RWPE2 (cell line): ENCODE results near the gene TNS4.
"Not testable (repeated sequence)": the region's sequence is repeated elsewhere in the genome, so short reads cannot be mapped to it uniquely, and the experiment has no call there.

Experiments
- ATAC-seq: fragments of 200-7000 bp; cut with Tn5 transposase; 3 replicates; pipeline ENCODE4 v1.9.1; 2021; ENCODE audit warnings: low read depth
- DNase-seq: peaks from one replicate; pipeline ENCODE4 v3.0.0-alpha.2; 2020; ENCODE audit warnings: low spot score
- H3K27ac ChIP-seq: fragments of 450-650 bp; 2 replicates; pipeline ENCODE4 v1.5.1; 2017; ENCODE audit warnings: mild to moderate bottlenecking; ENCODE audit not compliant: poor library complexity, severe bottlenecking
- H3K27me3 ChIP-seq: fragments of 250-450 bp; sonication (Bioruptor Pico); 2 replicates; pipeline ENCODE4 v1.5.1; 2021; ENCODE audit warnings: mild to moderate bottlenecking, moderate library complexity; ENCODE audit not compliant: insufficient read depth, poor library complexity, severe bottlenecking
- H3K36me3 ChIP-seq: fragments of 250-450 bp; sonication (Bioruptor Pico); 2 replicates; pipeline ENCODE4 v1.5.1; 2020; ENCODE audit warnings: low read depth, mild to moderate bottlenecking, moderate library complexity
- H3K4me1 ChIP-seq: fragments of 250-450 bp; sonication (Bioruptor Pico); 2 replicates; pipeline ENCODE4 v1.5.1; 2021; ENCODE audit warnings: mild to moderate bottlenecking, moderate library complexity; ENCODE audit not compliant: insufficient read depth, poor library complexity, severe bottlenecking
- H3K4me3 ChIP-seq: fragments of 250-450 bp; sonication (Bioruptor Pico); 2 replicates; pipeline ENCODE4 v1.5.1; 2021; ENCODE audit warnings: mild to moderate bottlenecking, moderate library complexity; ENCODE audit not compliant: severe bottlenecking
- H3K9me3 ChIP-seq: fragments of 250-450 bp; sonication (Bioruptor Pico); 2 replicates; pipeline ENCODE4 v1.5.1; 2021; ENCODE audit warnings: mild to moderate bottlenecking, moderate library complexity; ENCODE audit not compliant: severe bottlenecking
- TF ChIP-seq, protein P1 (sequence below): fragments of 450-650 bp; IDR thresholded peaks from one replicate; pipeline ENCODE4 v1.5.1; 2017; ENCODE audit warnings: mild to moderate bottlenecking, moderate library complexity; ENCODE audit not compliant: poor library complexity, severe bottlenecking

Gene TNS4

GRCh38 chr17:40547079-40547784 lies 45.8 kb upstream of the TNS4 start:
- ATAC-seq (peak; percentile 77), DNase-seq (peak; percentile 88)
- TF ChIP-seq, protein P1, sequence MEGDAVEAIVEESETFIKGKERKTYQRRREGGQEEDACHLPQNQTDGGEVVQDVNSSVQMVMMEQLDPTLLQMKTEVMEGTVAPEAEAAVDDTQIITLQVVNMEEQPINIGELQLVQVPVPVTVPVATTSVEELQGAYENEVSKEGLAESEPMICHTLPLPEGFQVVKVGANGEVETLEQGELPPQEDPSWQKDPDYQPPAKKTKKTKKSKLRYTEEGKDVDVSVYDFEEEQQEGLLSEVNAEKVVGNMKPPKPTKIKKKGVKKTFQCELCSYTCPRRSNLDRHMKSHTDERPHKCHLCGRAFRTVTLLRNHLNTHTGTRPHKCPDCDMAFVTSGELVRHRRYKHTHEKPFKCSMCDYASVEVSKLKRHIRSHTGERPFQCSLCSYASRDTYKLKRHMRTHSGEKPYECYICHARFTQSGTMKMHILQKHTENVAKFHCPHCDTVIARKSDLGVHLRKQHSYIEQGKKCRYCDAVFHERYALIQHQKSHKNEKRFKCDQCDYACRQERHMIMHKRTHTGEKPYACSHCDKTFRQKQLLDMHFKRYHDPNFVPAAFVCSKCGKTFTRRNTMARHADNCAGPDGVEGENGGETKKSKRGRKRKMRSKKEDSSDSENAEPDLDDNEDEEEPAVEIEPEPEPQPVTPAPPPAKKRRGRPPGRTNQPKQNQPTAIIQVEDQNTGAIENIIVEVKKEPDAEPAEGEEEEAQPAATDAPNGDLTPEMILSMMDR = no peak
- Histone ChIP-seq H3K4me3 (no peak overlapping the region), H3K36me3 (no peaks in the 10 kb centered on the region), H3K27ac (peak overlapping the region; percentile 71), H3K4me1 (peaks cover 40% of the 10 kb centered on the region), H3K27me3 (no peaks in the 10 kb centered on the region), H3K9me3 (no peaks in the 10 kb centered on the region)

DNA sequence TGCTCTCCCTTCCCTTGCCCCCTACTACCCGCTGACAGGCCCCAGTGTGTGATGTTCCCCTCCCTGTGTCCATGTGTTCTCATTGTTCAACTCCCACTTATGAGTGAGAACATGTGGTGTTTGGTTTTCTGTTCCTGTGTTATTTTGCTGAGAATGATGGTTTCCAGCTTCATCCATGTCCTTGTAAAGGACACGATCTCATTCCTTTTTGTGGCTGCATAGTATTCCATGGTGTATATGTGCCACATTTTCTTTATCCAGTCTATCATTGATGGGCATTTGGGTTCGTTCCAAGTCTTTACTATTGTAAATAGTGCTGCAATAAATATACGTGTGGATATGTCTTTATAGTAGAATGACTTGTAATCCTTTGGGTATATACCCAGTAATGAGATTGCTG lies 45.1 kb upstream of the TNS4 start:
- not testable (repeated sequence) for H3K4me3 ChIP-seq

GRCh38 chr17:40545660-40546059 lies 44.2 kb upstream of the TNS4 start:
- H3K27ac ChIP-seq = peak overlapping the region; percentile 2

More for the DNA sequence above, 45.1 kb upstream of the TNS4 start:
- H3K27me3 ChIP-seq, H3K36me3 ChIP-seq, H3K9me3 ChIP-seq, ATAC-seq, DNase-seq: not testable (repeated sequence)
- Histone ChIP-seq H3K27ac (peak overlapping the region; percentile 71), H3K4me1 (peaks cover 46% of the 10 kb centered on the region)

GRCh38 chr17:40542558-40543411 lies 41.4 kb upstream of the TNS4 start:
- TF ChIP-seq, protein P1 = no peak
- Histone ChIP-seq H3K4me3 (no peak overlapping the region), H3K27ac (peak overlapping the region; percentile 85), H3K4me1 (peaks cover 34% of the 10 kb centered on the region), H3K36me3 (no peaks in the 10 kb centered on the region), H3K9me3 (no peaks in the 10 kb centered on the region), H3K27me3 (no peaks in the 10 kb centered on the region)
- peak; percentile 78 for DNase-seq
- peak; percentile 61 for ATAC-seq

More at GRCh38 chr17:40545660-40546059, 44.2 kb upstream of the TNS4 start:
- no peaks in the 10 kb centered on the region for H3K27me3 ChIP-seq
- peaks cover 46% of the 10 kb centered on the region for H3K4me1 ChIP-seq
- TF ChIP-seq, protein P1 = no peak
- ATAC-seq (no peak), DNase-seq (peak; percentile 31)
- H3K9me3 ChIP-seq = no peaks in the 10 kb centered on the region
- H3K36me3 ChIP-seq = no peaks in the 10 kb centered on the region
- H3K4me3 ChIP-seq = no peak overlapping the region

- H3K27me3 ChIP-seq = no peaks in the 10 kb centered on the region
- ATAC-seq (no peak), DNase-seq (peak; percentile 42)
- peak overlapping the region; percentile 85 for H3K27ac ChIP-seq
- H3K9me3 ChIP-seq = no peaks in the 10 kb centered on the region
- H3K4me1 ChIP-seq = peaks cover 37% of the 10 kb centered on the region
- TF ChIP-seq, protein P1 = no peak
- no peaks in the 10 kb centered on the region for H3K36me3 ChIP-seq
- H3K4me3 ChIP-seq = no peak overlapping the region
Observed at GRCh38 chr17:40541873-40542557, 40.6 kb upstream of the TNS4 start.
